B cell (primary cell): Measurements from ENCODE around the gene FOXP4. TPM values are rescaled to one million over a fixed set of nuclear protein-coding genes. Genes with fewer than 3 reads are reported as not detected.
A peak's percentile ranks its signal among the peaks of the same experiment; 100 is the strongest.

Experiments used
- ATAC-seq: fragments of 200-7000 bp; cut with Tn5 transposase; one replicate; pipeline ENCODE4 v1.10.0; 2021; ENCODE audit warnings: low read depth, mild to moderate bottlenecking, moderate number of reproducible peaks, moderate library complexity
- CTCF ChIA-PET: fragments of 350-600 bp; sonication (Branson Sonifier 250); formaldehyde crosslinking; loops from one replicate; lab custom pipeline; 2021; ENCODE audit warnings: antibody characterized with exemption, inconsistent platforms; lab: Charles Lee
- POLR2A ChIA-PET: fragments of 350-600 bp; sonication (Branson Sonifier 250); formaldehyde crosslinking; loops from one replicate; lab custom pipeline; 2021; ENCODE audit warnings: antibody characterized with exemption; lab: Charles Lee
- DNase-seq: peaks from one replicate; pipeline ENCODE4 v3.0.0; 2013
- H2AFZ ChIP-seq: 2 replicates; pipeline ENCODE4 v1.6.1; 2012; ENCODE audit warnings: mild to moderate bottlenecking, low read depth, low read length; ENCODE audit not compliant: insufficient read depth, poor library complexity, severe bottlenecking
- H3K27ac ChIP-seq, 2 donors: 1 replicate in 1 of 2; 2 replicates in 1 of 2; pipeline ENCODE4 v1.5.1; 2012 to 2013; ENCODE audit warnings: low read length in 2 of 2, mild to moderate bottlenecking in 2 of 2, moderate library complexity in 1 of 2
- H3K27me3 ChIP-seq, 4 experiments: fragments of 200-600 bp in 1 of 4; sonication (generic) in 1 of 4; replicated peaks in 1 of 4; 1 replicate in 2 of 4; 2 replicates in 2 of 4; pipeline versions ENCODE4 v1.6.1 to v1.7.0; 2013 to 2016; ENCODE audit warnings: low read length in 3 of 4, mild to moderate bottlenecking in 2 of 4, mixed read lengths in 1 of 4, moderate library complexity in 1 of 4; ENCODE audit not compliant: insufficient read depth in 4 of 4, control insufficient read depth in 3 of 4; ENCODE audit errors: control extremely low read depth in 1 of 4
- H3K36me3 ChIP-seq, 2 experiments: replicated peaks in 1 of 2; 1 replicate in 1 of 2; 2 replicates in 1 of 2; pipeline versions ENCODE4 v1.6.1 to v1.7.1; 2013; ENCODE audit warnings: low read length in 1 of 2; ENCODE audit not compliant: insufficient read depth in 2 of 2, control insufficient read depth in 1 of 2; ENCODE audit errors: control extremely low read depth in 1 of 2, extremely low read depth in 1 of 2
- H3K4me1 ChIP-seq, 2 donors: fragments of 200-600 bp in 1 of 2; sonication (generic) in 1 of 2; 1 replicate in 1 of 2; 2 replicates in 1 of 2; pipeline versions ENCODE4 v1.5.1 to v1.6.1; 2013 to 2017; ENCODE audit warnings: low read length in 2 of 2; ENCODE audit not compliant: control insufficient read depth in 2 of 2, insufficient read depth in 2 of 2
- H3K4me2 ChIP-seq: replicated peaks from 2 replicates; pipeline ENCODE3; 2012; ENCODE audit warnings: mild to moderate bottlenecking, low read depth, low read length; ENCODE audit not compliant: poor library complexity, severe bottlenecking
- H3K4me3 ChIP-seq, 5 experiments: fragments of 200-600 bp in 1 of 5; sonication (generic) in 1 of 5; 1 replicate in 3 of 5; 2 replicates in 2 of 5; pipeline versions ENCODE4 v1.5.1 to v1.7.0; 2011 to 2016; ENCODE audit warnings: low read length in 4 of 5, mild to moderate bottlenecking in 4 of 5, low read depth in 2 of 5, control low read depth in 1 of 5, moderate library complexity in 1 of 5; ENCODE audit not compliant: insufficient read depth in 1 of 5; ENCODE audit errors: control extremely low read depth in 1 of 5, extremely low read depth in 1 of 5
- H3K79me2 ChIP-seq: fragments of 200-600 bp; sonication (generic); one replicate; pipeline ENCODE4 v1.6.0; 2016; ENCODE audit warnings: low read length; ENCODE audit not compliant: control insufficient read depth, insufficient read depth
- H3K9ac ChIP-seq: fragments of 200-600 bp; sonication (generic); 2 replicates; pipeline ENCODE4 v1.6.1; 2017; ENCODE audit warnings: mild to moderate bottlenecking, low read length, moderate library complexity
- H3K9me3 ChIP-seq, 3 donors: one replicate each; pipeline versions ENCODE4 v1.6.1 to v1.7.1; 2013; ENCODE audit warnings: low read length in 2 of 3; ENCODE audit not compliant: control insufficient read depth in 2 of 3, insufficient read depth in 1 of 3; ENCODE audit errors: control extremely low read depth in 1 of 3
- H4K20me1 ChIP-seq: 2 replicates; pipeline ENCODE4 v1.6.0; 2012; ENCODE audit warnings: mild to moderate bottlenecking, low read length; ENCODE audit not compliant: insufficient read depth, control insufficient read depth, poor library complexity, severe bottlenecking
- H3K27ac Mint-ChIP-seq: one replicate; pipeline ENCODE4 v1.8.0; 2021; ENCODE audit warnings: mixed read lengths
- H3K27me3 Mint-ChIP-seq: one replicate; pipeline ENCODE4 v1.8.0; 2021; ENCODE audit warnings: mixed read lengths
- H3K4me1 Mint-ChIP-seq: one replicate; pipeline ENCODE4 v1.8.0; 2021; ENCODE audit warnings: mixed read lengths
- H3K4me3 Mint-ChIP-seq: one replicate; pipeline ENCODE4 v1.8.0; 2021; ENCODE audit warnings: mixed read lengths
- H3K9me3 Mint-ChIP-seq: one replicate; pipeline ENCODE4 v1.8.0; 2022; ENCODE audit warnings: mixed read lengths; ENCODE audit not compliant: insufficient read depth
- CTCF ChIP-seq: fragments of 200-600 bp; IDR thresholded peaks from one replicate; pipeline ENCODE4 v1.8.0; 2022; ENCODE audit warnings: antibody characterized with exemption, mild to moderate bottlenecking
- EZH2 ChIP-seq: IDR thresholded peaks from 2 replicates; pipeline ENCODE4 v1.6.1; 2012; ENCODE audit warnings: borderline replicate concordance, low read depth, mild to moderate bottlenecking, moderate library complexity, low read length; ENCODE audit not compliant: insufficient read depth, poor library complexity, severe bottlenecking
- WGBS: methylation state at CpG from one replicate; pipeline ENCODE4 v1.1.5; 2013; ENCODE audit warnings: missing lambda C conversion rate; ENCODE audit not compliant: insufficient coverage; 5-methylcytosine and 5-hydroxymethylcytosine counted together
- intact Hi-C: fragments of 100-400 bp; cut with micrococcal nuclease; formaldehyde crosslinking; loops from one replicate; pipeline ENCODE4 v1.10.0; 2022
- polyA plus RNA-seq: library from polyadenylated mRNA; depleted of rRNA; stranded (reverse); fragments of >200 nt; gene quantifications from 2 replicates; pipeline ENCODE4 v1.2.3, GENCODE V29; 2012
- total RNA-seq, 2 donors: library from RNA; stranded (reverse); fragments of 120-200 nt in 1 of 2; gene quantifications; 1 replicate in 1 of 2; 2 replicates in 1 of 2; pipeline versions ENCODE4 v1.2.3 to v1.2.4, GENCODE V29; 2013 to 2022

Gene FOXP4
- total and polyA plus RNA-seq, 2 donors (not counting 1 experiment from before 2014, with no cell fraction given): 17.0 to 38.7 TPM

GRCh38 chr6:41636833-41637193, 90.6 kb downstream of the FOXP4 start:
- ATAC-seq: no peak
- POLR2A ChIA-PET: interaction anchor here (0.6 kb wide), 1 partner anchor 36 kb away, joined by 10 read pairs; no protein-coding TSS in a partner anchor
- Histone ChIP-seq H3K9ac (no peak overlapping the region), H3K4me3 (no peak overlapping the region), H3K27me3 (peaks cover 0 to 56% (median 19%) of the 10 kb centered on the region in 4 experiments), H3K36me3 (no peaks in the 10 kb centered on the region), H3K4me2 (peak overlapping the region; percentile 86), H4K20me1 (no peaks in the 10 kb centered on the region), H3K4me1 (peaks cover 17 to 21% of the 10 kb centered on the region in 2 donors), H3K9me3 (peaks cover 0 to 14% (median 0%) of the 10 kb centered on the region in 3 donors), H3K27ac (no peak overlapping the region), H2AFZ (no peak overlapping the region), H3K79me2 (no peaks in the 10 kb centered on the region)
- no peak for TF ChIP-seq CTCF
- no peak for TF ChIP-seq EZH2
- 81% methylated on average over 29 of the region's 31 CpGs for WGBS
- Mint-ChIP-seq H3K27me3 (peaks cover 61% of the 10 kb centered on the region), H3K4me1 (peaks cover 15% of the 10 kb centered on the region), H3K27ac (no peak overlapping the region), H3K4me3 (no peak overlapping the region), H3K9me3 (no peaks in the 10 kb centered on the region)
- CTCF ChIA-PET: no interaction called here
- no peak for DNase-seq
- intact Hi-C loops: no loop called here

- Histone ChIP-seq H3K27ac (no peak overlapping the region), H3K4me1 (peaks cover 17 to 21% of the 10 kb centered on the region in 2 donors), H3K79me2 (no peaks in the 10 kb centered on the region), H3K36me3 (no peaks in the 10 kb centered on the region), H3K27me3 (peaks cover 0 to 61% (median 19%) of the 10 kb centered on the region in 4 experiments), H3K4me3 (peak overlapping the region in 3 of 5 experiments; percentile 38 to 61 (median 47)), H2AFZ (peak overlapping the region; percentile 58), H3K4me2 (peak overlapping the region; percentile 86), H3K9me3 (peaks cover 0 to 14% (median 0%) of the 10 kb centered on the region in 3 donors), H3K9ac (peak overlapping the region; percentile 48), H4K20me1 (no peaks in the 10 kb centered on the region)
- peak; percentile 23 for DNase-seq
- WGBS: 21% methylated on average over 52 of the region's 54 CpGs
- Mint-ChIP-seq H3K9me3 (no peaks in the 10 kb centered on the region), H3K27ac (no peak overlapping the region), H3K27me3 (peaks cover 61% of the 10 kb centered on the region), H3K4me3 (peak overlapping the region; percentile 81), H3K4me1 (peaks cover 15% of the 10 kb centered on the region)
- ATAC-seq: no peak
- POLR2A ChIA-PET: interaction anchor here (0.6 kb wide), 1 partner anchor 35 kb away, joined by 10 read pairs; no protein-coding TSS in a partner anchor
- TF ChIP-seq CTCF (no peak), EZH2 (no peak)
- intact Hi-C loops: no loop called here
- CTCF ChIA-PET: no interaction called here
Observed at GRCh38 chr6:41637194-41638001, 91.2 kb downstream of the FOXP4 start.
